Measurements from ENCODE around the gene BCLAF1. TPM values are rescaled to one million over a fixed set of nuclear protein-coding genes. Genes with fewer than 3 reads are reported as not detected.

BCLAF1 gene
- polyA plus RNA-seq, 4 donors = 15.4 to 113 (median 23.4) TPM

- DNase-seq (no peak), FAIRE-seq (no peak)
- H3K4me1 ChIP-seq (ENCODE audit: control insufficient read depth in 3 of 3, insufficient read depth in 2 of 3, low read depth in 1 of 3, low read length in 2 of 3) = no peaks in the 10 kb centered on the region
- WGBS, 3 donors = 93 to 96% (median 94%) methylated on average over 4 of the region's 4 CpGs
- H3K36me3 ChIP-seq (ENCODE audit: control insufficient read depth in 3 of 3, insufficient read depth in 2 of 3, low read depth in 1 of 3, low read length in 3 of 3) = no peaks in the 10 kb centered on the region
- no peak overlapping the region for H3K27ac ChIP-seq (ENCODE audit: low read depth in 1 of 3, low read length in 2 of 3)
- H3K9me3 ChIP-seq (ENCODE audit: control insufficient read depth in 2 of 2, insufficient read depth in 1 of 2, low read depth in 1 of 2, low read length in 1 of 2) = peaks cover 0 to 6% of the 10 kb centered on the region in 2 donors
- no peaks in the 10 kb centered on the region for H3K27me3 ChIP-seq (ENCODE audit: control insufficient read depth in 3 of 3, insufficient read depth in 3 of 3, low read length in 3 of 3)
- no peak overlapping the region for H3K4me3 ChIP-seq (ENCODE audit: low read depth in 1 of 3, low read length in 3 of 3)
Measured at GRCh38 chr6:136304410-136304809, 14.8 kb upstream of the BCLAF1 start.

- H3K27ac ChIP-seq (ENCODE audit: low read depth in 1 of 3, low read length in 2 of 3) = no peak overlapping the region
- H3K9me3 ChIP-seq (ENCODE audit: control insufficient read depth in 2 of 2, insufficient read depth in 1 of 2, low read depth in 1 of 2, low read length in 1 of 2) = peaks cover 0 to 6% of the 10 kb centered on the region in 2 donors
Measured at GRCh38 chr6:136303516-136303915, 13.9 kb upstream of the BCLAF1 start.

GRCh38 chr6:136294621-136295020 is 5.0 kb upstream of the BCLAF1 start:
- no peaks in the 10 kb centered on the region for H3K36me3 ChIP-seq (ENCODE audit: control insufficient read depth in 3 of 3, insufficient read depth in 2 of 3, low read depth in 1 of 3, low read length in 3 of 3)
- peaks cover 3 to 6% (median 4%) of the 10 kb centered on the region in 3 donors for H3K4me1 ChIP-seq (ENCODE audit: control insufficient read depth in 3 of 3, insufficient read depth in 2 of 3, low read depth in 1 of 3, low read length in 2 of 3)
- no peak overlapping the region for H3K4me3 ChIP-seq (ENCODE audit: low read depth in 1 of 3, low read length in 3 of 3)
- no peaks in the 10 kb centered on the region for H3K9me3 ChIP-seq (ENCODE audit: control insufficient read depth in 2 of 2, insufficient read depth in 1 of 2, low read depth in 1 of 2, low read length in 1 of 2)
- no peak for DNase-seq
- WGBS, 3 donors = 90 to 93% (median 93%) methylated on average over 3 of the region's 3 CpGs
- FAIRE-seq = no peak
- H3K27me3 ChIP-seq (ENCODE audit: control insufficient read depth in 3 of 3, insufficient read depth in 3 of 3, low read length in 3 of 3) = no peaks in the 10 kb centered on the region
- no peak overlapping the region for H3K27ac ChIP-seq (ENCODE audit: low read depth in 1 of 3, low read length in 2 of 3)

More at GRCh38 chr6:136303516-136303915, 13.9 kb upstream of the BCLAF1 start:
- H3K36me3 ChIP-seq (ENCODE audit: control insufficient read depth in 3 of 3, insufficient read depth in 2 of 3, low read depth in 1 of 3, low read length in 3 of 3) = no peaks in the 10 kb centered on the region
- H3K4me1 ChIP-seq (ENCODE audit: control insufficient read depth in 3 of 3, insufficient read depth in 2 of 3, low read depth in 1 of 3, low read length in 2 of 3) = no peaks in the 10 kb centered on the region
- no peak overlapping the region for H3K4me3 ChIP-seq (ENCODE audit: low read depth in 1 of 3, low read length in 3 of 3)
- FAIRE-seq (no peak), DNase-seq (no peak)
- WGBS, 3 donors = 85 to 93% (median 90%) methylated on average over 3 of the region's 3 CpGs
- H3K27me3 ChIP-seq (ENCODE audit: control insufficient read depth in 3 of 3, insufficient read depth in 3 of 3, low read length in 3 of 3) = no peaks in the 10 kb centered on the region

- WGBS, 3 donors = 0 to 2% (median 1%) methylated on average over 22 of the region's 22 CpGs
- Histone ChIP-seq H3K4me1 (ENCODE audit: control insufficient read depth in 3 of 3, insufficient read depth in 2 of 3, low read depth in 1 of 3, low read length in 2 of 3) (peaks cover 4 to 10% (median 6%) of the 10 kb centered on the region in 3 donors), H3K36me3 (ENCODE audit: control insufficient read depth in 3 of 3, insufficient read depth in 2 of 3, low read depth in 1 of 3, low read length in 3 of 3) (peaks cover 0 to 9% (median 1%) of the 10 kb centered on the region in 3 donors), H3K27ac (ENCODE audit: low read depth in 1 of 3, low read length in 2 of 3) (peak overlapping the region; percentile 97 to 100 (median 99)), H3K4me3 (ENCODE audit: low read depth in 1 of 3, low read length in 3 of 3) (peak overlapping the region; percentile 35 to 94 (median 56)), H3K27me3 (ENCODE audit: control insufficient read depth in 3 of 3, insufficient read depth in 3 of 3, low read length in 3 of 3) (no peaks in the 10 kb centered on the region), H3K9me3 (ENCODE audit: control insufficient read depth in 2 of 2, insufficient read depth in 1 of 2, low read depth in 1 of 2, low read length in 1 of 2) (no peaks in the 10 kb centered on the region)
- FAIRE-seq (no peak), DNase-seq (peak; percentile 77 to 86)
Measured at GRCh38 chr6:136290410-136291010, 864 bp upstream of the BCLAF1 start.

GRCh38 chr6:136289327-136289578 is 393 bp downstream of the BCLAF1 start:
- peaks cover 0 to 9% (median 3%) of the 10 kb centered on the region in 3 donors for H3K36me3 ChIP-seq (ENCODE audit: control insufficient read depth in 3 of 3, insufficient read depth in 2 of 3, low read depth in 1 of 3, low read length in 3 of 3)
- peaks cover 9 to 19% (median 12%) of the 10 kb centered on the region in 3 donors for H3K4me1 ChIP-seq (ENCODE audit: control insufficient read depth in 3 of 3, insufficient read depth in 2 of 3, low read depth in 1 of 3, low read length in 2 of 3)
- no peaks in the 10 kb centered on the region for H3K27me3 ChIP-seq (ENCODE audit: control insufficient read depth in 3 of 3, insufficient read depth in 3 of 3, low read length in 3 of 3)
- 0% methylated on average over 34 of the region's 34 CpGs for WGBS, 3 donors
- peak; percentile 91 to 96 for DNase-seq
- H3K9me3 ChIP-seq (ENCODE audit: control insufficient read depth in 2 of 2, insufficient read depth in 1 of 2, low read depth in 1 of 2, low read length in 1 of 2) = no peaks in the 10 kb centered on the region
- H3K27ac ChIP-seq (ENCODE audit: low read depth in 1 of 3, low read length in 2 of 3) = peak overlapping the region; percentile 98 to 100 (median 99)
- H3K4me3 ChIP-seq (ENCODE audit: low read depth in 1 of 3, low read length in 3 of 3) = peak overlapping the region; percentile 74 to 94 (median 74)
- FAIRE-seq = no peak

GRCh38 chr6:136288566-136289326 is 900 bp downstream of the BCLAF1 start:
- no peaks in the 10 kb centered on the region for H3K9me3 ChIP-seq (ENCODE audit: control insufficient read depth in 2 of 2, insufficient read depth in 1 of 2, low read depth in 1 of 2, low read length in 1 of 2)
- WGBS, 3 donors = 0 to 1% (median 1%) methylated on average over 34 of the region's 34 CpGs
- peak overlapping the region; percentile 98 to 100 (median 99) for H3K27ac ChIP-seq (ENCODE audit: low read depth in 1 of 3, low read length in 2 of 3)
- H3K36me3 ChIP-seq (ENCODE audit: control insufficient read depth in 3 of 3, insufficient read depth in 2 of 3, low read depth in 1 of 3, low read length in 3 of 3) = peaks cover 0 to 9% (median 3%) of the 10 kb centered on the region in 3 donors
- FAIRE-seq (no peak), DNase-seq (peak; percentile 87)
- H3K27me3 ChIP-seq (ENCODE audit: control insufficient read depth in 3 of 3, insufficient read depth in 3 of 3, low read length in 3 of 3) = no peaks in the 10 kb centered on the region
- H3K4me1 ChIP-seq (ENCODE audit: control insufficient read depth in 3 of 3, insufficient read depth in 2 of 3, low read depth in 1 of 3, low read length in 2 of 3) = peaks cover 9 to 19% (median 13%) of the 10 kb centered on the region in 3 donors
- H3K4me3 ChIP-seq (ENCODE audit: low read depth in 1 of 3, low read length in 3 of 3) = peak overlapping the region; percentile 74 to 94 (median 74)

GRCh38 chr6:136284909-136285308 is 4.7 kb downstream of the BCLAF1 start:
- H3K36me3 ChIP-seq (ENCODE audit: control insufficient read depth in 3 of 3, insufficient read depth in 2 of 3, low read depth in 1 of 3, low read length in 3 of 3) = peaks cover 2 to 9% (median 6%) of the 10 kb centered on the region in 3 donors
- DNase-seq (no peak), FAIRE-seq (no peak)
- WGBS, 3 donors = 11 to 24% (median 21%) methylated on average over 2 of the region's 2 CpGs
- H3K27ac ChIP-seq (ENCODE audit: low read depth in 1 of 3, low read length in 2 of 3) = peak overlapping the region in 1 of 3 donors; percentile 41
- no peak overlapping the region for H3K4me3 ChIP-seq (ENCODE audit: low read depth in 1 of 3, low read length in 3 of 3)
- peaks cover 6 to 15% (median 10%) of the 10 kb centered on the region in 3 donors for H3K4me1 ChIP-seq (ENCODE audit: control insufficient read depth in 3 of 3, insufficient read depth in 2 of 3, low read depth in 1 of 3, low read length in 2 of 3)
- no peaks in the 10 kb centered on the region for H3K9me3 ChIP-seq (ENCODE audit: control insufficient read depth in 2 of 2, insufficient read depth in 1 of 2, low read depth in 1 of 2, low read length in 1 of 2)
- no peaks in the 10 kb centered on the region for H3K27me3 ChIP-seq (ENCODE audit: control insufficient read depth in 3 of 3, insufficient read depth in 3 of 3, low read length in 3 of 3)

GRCh38 chr6:136282906-136283305 is 6.7 kb downstream of the BCLAF1 start:
- peaks cover 6 to 12% (median 10%) of the 10 kb centered on the region in 3 donors for H3K4me1 ChIP-seq (ENCODE audit: control insufficient read depth in 3 of 3, insufficient read depth in 2 of 3, low read depth in 1 of 3, low read length in 2 of 3)
- no peak overlapping the region for H3K4me3 ChIP-seq (ENCODE audit: low read depth in 1 of 3, low read length in 3 of 3)
- H3K9me3 ChIP-seq (ENCODE audit: control insufficient read depth in 2 of 2, insufficient read depth in 1 of 2, low read depth in 1 of 2, low read length in 1 of 2) = no peaks in the 10 kb centered on the region
- 62 to 69% (median 69%) methylated on average over 4 of the region's 4 CpGs for WGBS, 3 donors
- H3K36me3 ChIP-seq (ENCODE audit: control insufficient read depth in 3 of 3, insufficient read depth in 2 of 3, low read depth in 1 of 3, low read length in 3 of 3) = peaks cover 2 to 9% (median 8%) of the 10 kb centered on the region in 3 donors
- no peak for FAIRE-seq
- H3K27ac ChIP-seq (ENCODE audit: low read depth in 1 of 3, low read length in 2 of 3) = no peak overlapping the region
- DNase-seq = no peak
- no peaks in the 10 kb centered on the region for H3K27me3 ChIP-seq (ENCODE audit: control insufficient read depth in 3 of 3, insufficient read depth in 3 of 3, low read length in 3 of 3)

Data from small intestine (tissue), 7 donors.